ENCODE measurements around the gene LRCOL1.

Gene LRCOL1

GRCh38 chr12:132625731-132626430, 15.5 kb upstream of the LRCOL1 start:
- no peak for DNase-seq (ENCODE audit: low spot score in 2 of 2)
- Mint-ChIP-seq H3K36me3 (peaks cover 15% of the 10 kb centered on the region), H3K4me3 (no peak overlapping the region), H3K27me3 (no peaks in the 10 kb centered on the region), H3K27ac (no peak overlapping the region), H3K9me3 (no peaks in the 10 kb centered on the region), H3K4me1 (peaks cover 7% of the 10 kb centered on the region)
- no peak for ATAC-seq (ENCODE audit: low read depth)

GRCh38 chr12:132624910-132625630, 14.7 kb upstream of the LRCOL1 start:
- no peaks in the 10 kb centered on the region for H3K9me3 Mint-ChIP-seq
- ATAC-seq (ENCODE audit: low read depth) (no peak), DNase-seq (ENCODE audit: low spot score in 2 of 2) (no peak)
- H3K27me3 Mint-ChIP-seq = no peaks in the 10 kb centered on the region
- no peak overlapping the region for H3K4me3 Mint-ChIP-seq
- H3K36me3 Mint-ChIP-seq = peaks cover 13% of the 10 kb centered on the region
- H3K27ac Mint-ChIP-seq = no peak overlapping the region
- peaks cover 7% of the 10 kb centered on the region for H3K4me1 Mint-ChIP-seq

DNA sequence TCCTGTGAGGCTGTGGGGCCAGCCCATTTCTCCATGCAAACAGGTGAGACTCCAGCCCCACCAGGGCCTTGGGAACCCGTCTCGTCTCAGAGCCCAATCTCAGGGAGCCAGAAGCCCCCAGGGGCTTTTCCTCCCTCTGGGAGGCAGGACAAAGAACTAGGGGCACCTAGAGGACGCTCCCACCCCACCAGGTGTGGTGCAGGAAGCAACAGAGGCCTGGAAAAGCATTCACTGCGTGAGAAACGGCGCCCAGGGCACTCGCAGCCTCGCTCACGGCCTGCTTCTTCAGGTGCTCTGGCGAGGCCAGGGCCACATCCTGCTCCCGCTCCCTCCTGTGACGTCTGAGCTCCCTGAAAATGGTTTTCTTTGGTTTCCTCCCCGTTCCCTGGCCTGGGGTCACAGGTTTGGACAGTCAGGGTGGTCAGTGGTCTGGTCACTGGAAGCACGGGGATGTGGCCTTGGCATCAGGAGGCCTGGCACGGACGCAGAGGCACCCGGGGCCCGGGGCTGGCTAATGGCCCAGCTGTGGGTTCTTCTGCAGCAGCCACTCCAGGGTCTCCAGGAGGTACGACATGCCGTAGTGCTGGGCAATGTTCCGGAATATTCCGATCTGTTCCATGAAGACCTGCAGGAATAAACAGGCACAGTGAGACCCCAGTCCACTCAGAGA, 13.9 kb upstream of the LRCOL1 start:
- no peak overlapping the region for H3K4me3 Mint-ChIP-seq
- peaks cover 7% of the 10 kb centered on the region for H3K36me3 Mint-ChIP-seq
- no peaks in the 10 kb centered on the region for H3K9me3 Mint-ChIP-seq
- no peaks in the 10 kb centered on the region for H3K27me3 Mint-ChIP-seq
- no peak overlapping the region for H3K27ac Mint-ChIP-seq
- ATAC-seq (ENCODE audit: low read depth) (no peak), DNase-seq (ENCODE audit: low spot score in 2 of 2) (no peak)
- peaks cover 7% of the 10 kb centered on the region for H3K4me1 Mint-ChIP-seq

GRCh38 chr12:132623072-132623869, 12.9 kb upstream of the LRCOL1 start:
- H3K4me1 Mint-ChIP-seq = peaks cover 7% of the 10 kb centered on the region
- no peaks in the 10 kb centered on the region for H3K9me3 Mint-ChIP-seq
- no peaks in the 10 kb centered on the region for H3K27me3 Mint-ChIP-seq
- peaks cover 6% of the 10 kb centered on the region for H3K36me3 Mint-ChIP-seq
- H3K27ac Mint-ChIP-seq = no peak overlapping the region
- H3K4me3 Mint-ChIP-seq = no peak overlapping the region
- ATAC-seq (ENCODE audit: low read depth) (no peak), DNase-seq (ENCODE audit: low spot score in 2 of 2) (no peak)

- no peak overlapping the region for H3K27ac Mint-ChIP-seq
- no peak overlapping the region for H3K4me3 Mint-ChIP-seq
- H3K4me1 Mint-ChIP-seq = peaks cover 10% of the 10 kb centered on the region
- peaks cover 5% of the 10 kb centered on the region for H3K27me3 Mint-ChIP-seq
- peak; percentile 24 for ATAC-seq (ENCODE audit: low read depth)
- H3K36me3 Mint-ChIP-seq = peaks cover 12% of the 10 kb centered on the region
- peaks cover 3% of the 10 kb centered on the region for H3K9me3 Mint-ChIP-seq
- DNase-seq (ENCODE audit: low spot score in 2 of 2) = no peak
Observed at GRCh38 chr12:132622437-132623071, 12.2 kb upstream of the LRCOL1 start.

DNA sequence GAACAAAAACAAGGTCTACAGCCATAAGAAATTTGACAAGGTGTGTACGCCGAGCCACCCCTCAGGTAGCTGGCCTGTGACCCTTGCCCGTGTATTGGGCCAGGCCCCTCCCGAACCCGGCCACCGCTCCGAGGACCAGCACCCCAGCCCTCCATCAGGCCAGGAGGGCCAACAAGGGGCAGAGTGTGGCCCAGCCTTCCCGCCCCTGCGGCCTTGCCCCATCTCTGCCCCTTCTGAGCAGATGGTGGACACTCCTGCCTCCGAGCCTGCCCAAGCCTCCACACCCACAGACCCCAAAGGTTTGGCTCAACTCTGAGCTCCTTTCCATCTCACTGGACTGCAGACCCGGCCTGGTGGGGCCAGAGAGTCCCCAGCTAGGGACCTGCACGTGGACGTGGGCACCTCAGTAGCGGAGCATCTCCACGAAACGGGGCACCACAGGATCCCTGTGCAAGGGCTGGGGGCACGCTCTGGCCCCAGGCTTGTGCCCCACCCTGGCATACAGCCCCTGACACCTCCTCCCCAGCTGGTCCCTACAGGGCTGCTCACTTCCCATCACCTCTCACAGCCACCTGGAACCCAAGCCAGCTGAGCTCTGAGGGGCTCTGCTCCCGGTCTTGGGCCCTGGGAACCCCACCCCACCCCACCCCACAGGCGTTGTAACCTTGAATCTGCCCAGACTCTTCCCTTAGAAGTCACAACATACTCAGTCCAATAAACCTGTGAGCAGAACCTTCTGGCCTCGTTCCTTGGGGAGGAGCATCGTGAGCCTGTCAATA, 11.5 kb upstream of the LRCOL1 start:
- no peak for DNase-seq (ENCODE audit: low spot score in 2 of 2)
- Mint-ChIP-seq H3K9me3 (peaks cover 3% of the 10 kb centered on the region), H3K27me3 (peaks cover 8% of the 10 kb centered on the region), H3K4me3 (no peak overlapping the region), H3K36me3 (peaks cover 12% of the 10 kb centered on the region), H3K27ac (no peak overlapping the region), H3K4me1 (peaks cover 10% of the 10 kb centered on the region)
- ATAC-seq (ENCODE audit: low read depth) = no peak

DNA sequence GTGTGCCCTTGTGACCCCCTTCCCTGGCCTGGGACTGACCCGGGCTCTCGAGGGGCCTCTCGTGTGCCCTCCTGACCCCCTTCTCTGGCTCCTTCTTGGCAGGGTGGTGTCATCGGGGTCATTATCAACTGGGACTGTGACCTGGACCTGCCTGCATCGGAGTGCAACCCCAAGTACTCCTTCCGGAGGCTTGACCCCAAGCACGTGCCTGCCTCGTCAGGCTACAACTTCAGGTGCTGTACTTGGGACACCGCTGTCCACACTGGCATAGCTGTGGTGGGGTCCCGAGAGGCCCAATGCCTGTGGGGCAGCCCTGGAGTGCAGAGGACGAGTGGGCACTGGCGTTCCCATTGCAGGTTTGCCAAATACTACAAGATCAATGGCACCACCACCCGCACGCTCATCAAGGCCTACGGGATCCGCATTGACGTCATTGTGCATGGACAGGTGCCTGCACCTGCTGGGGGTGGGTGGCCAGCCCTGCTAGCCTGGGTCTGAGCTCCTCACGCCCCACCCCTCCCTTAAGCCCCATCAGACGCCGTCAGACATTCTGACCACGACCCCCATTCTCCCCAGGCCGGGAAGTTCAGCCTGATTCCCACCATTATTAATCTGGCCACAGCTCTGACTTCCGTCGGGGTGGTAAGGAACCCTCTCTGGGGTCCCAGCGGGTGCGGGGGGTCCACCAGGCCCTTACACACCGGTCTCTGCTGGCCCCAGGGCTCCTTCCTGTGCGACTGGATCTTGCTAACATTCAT, 10.7 kb upstream of the LRCOL1 start:
- peaks cover 10% of the 10 kb centered on the region for H3K4me1 Mint-ChIP-seq
- peaks cover 12% of the 10 kb centered on the region for H3K36me3 Mint-ChIP-seq
- no peak for DNase-seq (ENCODE audit: low spot score in 2 of 2)
- H3K4me3 Mint-ChIP-seq = no peak overlapping the region
- H3K27me3 Mint-ChIP-seq = peaks cover 10% of the 10 kb centered on the region
- ATAC-seq (ENCODE audit: low read depth) = no peak
- H3K9me3 Mint-ChIP-seq = peaks cover 3% of the 10 kb centered on the region
- H3K27ac Mint-ChIP-seq = no peak overlapping the region

DNA sequence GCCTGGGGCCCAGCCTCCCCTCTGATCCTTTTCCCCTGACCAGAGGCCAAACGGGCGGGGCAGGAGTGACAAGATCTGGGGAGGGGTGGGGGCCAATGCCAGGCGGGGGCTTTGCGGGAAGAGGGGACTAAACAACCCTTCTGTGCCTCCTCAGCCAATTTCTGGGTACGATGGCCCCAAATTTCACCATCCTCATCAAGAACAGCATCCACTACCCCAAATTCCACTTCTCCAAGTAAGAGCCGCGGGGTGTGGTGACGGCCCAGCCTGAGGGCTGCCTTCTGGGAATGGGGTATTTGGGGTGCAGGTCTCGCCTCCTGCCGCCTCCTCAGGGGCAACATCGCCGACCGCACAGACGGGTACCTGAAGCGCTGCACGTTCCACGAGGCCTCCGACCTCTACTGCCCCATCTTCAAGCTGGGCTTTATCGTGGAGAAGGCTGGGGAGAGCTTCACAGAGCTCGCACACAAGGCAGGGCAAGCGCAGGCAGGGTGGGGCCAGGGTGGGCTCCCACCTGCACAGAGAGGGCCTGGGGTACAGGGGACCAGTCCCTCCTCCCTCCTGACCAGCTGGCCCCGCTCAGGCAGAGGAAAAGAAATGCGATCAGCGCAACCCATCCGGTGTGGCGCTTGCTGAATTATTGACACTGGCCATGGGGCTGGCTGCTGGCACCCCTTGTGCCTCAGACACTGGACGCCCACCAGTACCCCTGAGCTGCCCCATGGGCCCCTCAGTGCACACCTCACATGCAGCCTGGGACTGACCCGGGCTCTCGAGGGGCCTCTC, 9.9 kb upstream of the LRCOL1 start:
- Mint-ChIP-seq H3K36me3 (peaks cover 9% of the 10 kb centered on the region), H3K4me1 (peaks cover 10% of the 10 kb centered on the region), H3K27ac (no peak overlapping the region), H3K4me3 (no peak overlapping the region), H3K9me3 (peaks cover 3% of the 10 kb centered on the region), H3K27me3 (peaks cover 14% of the 10 kb centered on the region)
- no peak for ATAC-seq (ENCODE audit: low read depth)
- DNase-seq (ENCODE audit: low spot score in 2 of 2) = no peak

DNA sequence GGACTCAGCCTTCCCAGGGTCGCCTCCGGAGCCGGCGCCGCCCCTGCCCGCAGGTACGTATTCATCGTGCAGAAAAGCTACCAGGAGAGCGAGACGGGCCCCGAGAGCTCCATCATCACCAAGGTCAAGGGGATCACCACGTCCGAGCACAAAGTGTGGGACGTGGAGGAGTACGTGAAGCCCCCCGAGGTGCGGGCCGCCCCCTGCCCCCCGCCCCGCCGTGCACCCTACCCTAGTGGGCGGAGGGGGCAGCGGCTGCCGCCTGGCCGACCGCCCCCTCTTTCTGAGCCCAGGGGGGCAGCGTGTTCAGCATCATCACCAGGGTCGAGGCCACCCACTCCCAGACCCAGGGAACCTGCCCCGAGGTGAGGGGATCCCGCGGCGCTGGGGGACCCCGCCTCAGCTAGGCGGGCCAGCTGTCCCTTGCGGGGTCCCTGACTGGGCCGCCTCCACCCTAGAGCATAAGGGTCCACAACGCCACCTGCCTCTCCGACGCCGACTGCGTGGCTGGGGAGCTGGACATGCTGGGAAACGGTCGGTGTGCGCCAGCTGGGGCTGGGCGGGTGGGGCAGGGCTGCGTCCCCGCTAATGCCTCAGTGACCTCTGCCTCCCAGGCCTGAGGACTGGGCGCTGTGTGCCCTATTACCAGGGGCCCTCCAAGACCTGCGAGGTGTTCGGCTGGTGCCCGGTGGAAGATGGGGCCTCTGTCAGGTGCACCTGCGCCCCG, 9.2 kb upstream of the LRCOL1 start:
- Mint-ChIP-seq H3K9me3 (peaks cover 3% of the 10 kb centered on the region), H3K27me3 (peaks cover 18% of the 10 kb centered on the region), H3K36me3 (peaks cover 5% of the 10 kb centered on the region), H3K4me1 (peaks cover 15% of the 10 kb centered on the region), H3K27ac (no peak overlapping the region), H3K4me3 (no peak overlapping the region)
- no peak for DNase-seq (ENCODE audit: low spot score in 2 of 2)
- no peak for ATAC-seq (ENCODE audit: low read depth)

DNA sequence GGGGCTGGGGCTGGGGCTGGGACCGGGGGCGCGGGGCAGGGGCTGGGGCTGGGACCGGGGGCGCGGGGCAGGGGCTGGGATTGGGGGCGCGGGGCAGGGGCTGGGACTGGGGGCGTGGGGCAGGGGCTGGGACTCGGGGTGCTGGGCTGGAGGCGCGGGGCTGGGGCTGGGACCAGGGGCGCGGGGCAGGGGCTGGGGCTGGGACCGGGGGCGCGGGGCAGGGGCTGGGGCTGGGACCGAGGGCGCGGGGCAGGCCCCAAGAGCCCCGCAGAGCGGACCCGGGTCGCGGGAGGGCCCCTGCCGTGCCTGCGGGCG, 8.6 kb upstream of the LRCOL1 start:
- DNase-seq (ENCODE audit: low spot score in 2 of 2) = no peak
- Mint-ChIP-seq H3K27ac (no peak overlapping the region), H3K4me1 (peaks cover 15% of the 10 kb centered on the region), H3K36me3 (peaks cover 5% of the 10 kb centered on the region), H3K9me3 (peaks cover 3% of the 10 kb centered on the region), H3K4me3 (no peak overlapping the region), H3K27me3 (peaks cover 18% of the 10 kb centered on the region)
- ATAC-seq (ENCODE audit: low read depth) = no peak

- peaks cover 18% of the 10 kb centered on the region for H3K27me3 Mint-ChIP-seq
- no peak for DNase-seq (ENCODE audit: low spot score in 2 of 2)
- no peak within 1 kb of the TSS for H3K27ac Mint-ChIP-seq
- peaks cover 3% of the 10 kb centered on the region for H3K9me3 Mint-ChIP-seq
- no peak for ATAC-seq (ENCODE audit: low read depth)
- H3K4me1 Mint-ChIP-seq = peaks cover 15% of the 10 kb centered on the region
- H3K4me3 Mint-ChIP-seq = peak within 1 kb of the TSS; percentile 70
- peaks cover 5% of the 10 kb centered on the region for H3K36me3 Mint-ChIP-seq
Observed at GRCh38 chr12:132618683-132619043, 8.3 kb upstream of the LRCOL1 start, which contains the start of gene P2RX2. Gene P2RX2, plus strand, starts transcription at chr12:132618776. Its CDS starts 41 bp downstream, at chr12:132618817.
